K562 (cell line): Measurements from ENCODE around the gene SPRED2. TPM values are rescaled to one million over a fixed set of nuclear protein-coding genes. Genes with fewer than 3 reads are reported as not detected.

Experiments
- ATAC-seq: fragments of 200-7000 bp; cut with Tn5 transposase; 3 replicates; pipeline ENCODE4 v1.9.1; 2020; ENCODE audit warnings: moderate library complexity
- BruUV-seq: library from RNA; stranded (reverse); fragments of 400-500 nt; replicated peaks from 2 replicates; lab custom pipeline; 2021; lab: Mats Ljungman, UMichigan
- CTCF ChIA-PET: fragments of 300-600 bp; formaldehyde crosslinking; extraction: SDS; loops from one replicate; lab custom pipeline; 2021; ENCODE audit warnings: low intra/inter-chr PET ratio; lab: Yijun Ruan, JAX
- POLR2A ChIA-PET: fragments of 300-600, 350-650 bp; sonication (Branson Sonifier 250); formaldehyde crosslinking; extraction: SDS; loops from one replicate; lab custom pipeline; 2021; ENCODE audit warnings: antibody characterized with exemption, inconsistent platforms; lab: Yijun Ruan, JAX
- DNase-seq, 4 experiments: peaks; one replicate each; pipeline versions ENCODE4 v3.0.0 to v3.0.0-alpha.2; 2011 to 2018; ENCODE audit warnings: low spot score in 3 of 4, mixed read lengths in 3 of 4; ENCODE audit errors: extremely low read depth in 1 of 4
- FAIRE-seq: peaks from 2 replicates; lab custom pipeline; 2011; peaks lifted over from hg19 to GRCh38; lab: Jason Lieb, UNC
- H2AFZ ChIP-seq: 2 replicates; pipeline ENCODE4 v1.6.0; 2011; ENCODE audit warnings: low read depth, low read length, control low read depth, inconsistent platforms
- H3K27ac ChIP-seq: fragments of 200-600 bp; 3 replicates; pipeline ENCODE4 v1.8.0; 2011; ENCODE audit warnings: low read depth, mild to moderate bottlenecking, control low read depth, inconsistent platforms, low read length, moderate library complexity, mixed read lengths; ENCODE audit errors: extremely low read depth
- H3K27me3 ChIP-seq, 2 experiments: fragments of 300-600 bp in 1 of 2; 2 replicates in 1 of 2; 3 replicates in 1 of 2; pipeline versions ENCODE4 v1.6.0 to v1.8.0; 2011; ENCODE audit warnings: inconsistent platforms in 2 of 2, low read length in 2 of 2, mild to moderate bottlenecking in 1 of 2, mixed read lengths in 1 of 2, moderate library complexity in 1 of 2; ENCODE audit not compliant: control insufficient read depth in 2 of 2, insufficient read depth in 2 of 2
- H3K36me3 ChIP-seq: fragments of 300-600 bp; 3 replicates; pipeline ENCODE4 v1.8.0; 2011; ENCODE audit warnings: mild to moderate bottlenecking, low read length, inconsistent platforms; ENCODE audit not compliant: control insufficient read depth, insufficient read depth
- H3K4me1 ChIP-seq, 2 experiments: fragments of 200-600 bp in 1 of 2; replicated peaks in 1 of 2; 2 replicates in 1 of 2; 3 replicates in 1 of 2; pipeline versions ENCODE4 v1.5.1 to v1.8.0; 2011; ENCODE audit warnings: inconsistent platforms in 2 of 2, low read length in 2 of 2, mild to moderate bottlenecking in 1 of 2, mixed read lengths in 1 of 2, moderate library complexity in 1 of 2; ENCODE audit not compliant: control insufficient read depth in 2 of 2, insufficient read depth in 2 of 2
- H3K4me2 ChIP-seq: 2 replicates; pipeline ENCODE4 v1.6.1; 2011; ENCODE audit warnings: low read length, control low read depth, inconsistent platforms, mixed read lengths; ENCODE audit not compliant: insufficient read depth
- H3K4me3 ChIP-seq: fragments of 200-600 bp; sonication (generic), shearing (Covaris generic); 2 replicates; pipeline ENCODE4 v1.5.1; 2016; ENCODE audit warnings: control low read depth, inconsistent platforms
- H3K79me2 ChIP-seq: fragments of 200-600 bp; 3 replicates; pipeline ENCODE4 v1.8.0; 2011; ENCODE audit warnings: low read length, inconsistent platforms; ENCODE audit not compliant: control insufficient read depth, insufficient read depth
- H3K9ac ChIP-seq, 2 experiments: 2 replicates each; pipeline versions ENCODE4 v1.6.0 to v1.6.1; 2011; ENCODE audit warnings: low read depth in 2 of 2, low read length in 2 of 2, control low read depth in 1 of 2, inconsistent platforms in 1 of 2, mild to moderate bottlenecking in 1 of 2, mixed read lengths in 1 of 2; ENCODE audit not compliant: insufficient read depth in 1 of 2
- H3K9me1 ChIP-seq: one replicate; pipeline ENCODE4 v1.6.0; 2011; ENCODE audit warnings: inconsistent platforms, mild to moderate bottlenecking, low read length, moderate library complexity; ENCODE audit not compliant: control insufficient read depth, insufficient read depth
- H3K9me3 ChIP-seq: replicated peaks from 2 replicates; pipeline ENCODE4 v1.5.1; 2011; ENCODE audit warnings: low read depth, low read length, inconsistent platforms; ENCODE audit not compliant: control insufficient read depth, insufficient read depth
- H4K20me1 ChIP-seq: replicated peaks from 2 replicates; pipeline ENCODE4 v1.6.1; 2011; ENCODE audit warnings: low read length, inconsistent platforms, mixed read lengths; ENCODE audit not compliant: control insufficient read depth, insufficient read depth
- CHAMP1 ChIP-seq: fragments of 450-650 bp; IDR thresholded peaks from 2 replicates; pipeline ENCODE4 v1.6.1; 2016; ENCODE audit warnings: mild to moderate bottlenecking
- HMBOX1 ChIP-seq: sonication (generic); IDR thresholded peaks from 2 replicates; pipeline ENCODE4 v1.6.1; 2016
- NFXL1 ChIP-seq: fragments of 450-650 bp; formaldehyde crosslinking; IDR thresholded peaks from 2 replicates; pipeline ENCODE4 v1.4.0; 2021; ENCODE audit warnings: mild to moderate bottlenecking
- WGBS: fragments of 100-300 bp; shearing (Covaris generic); methylation state at CpG from one replicate; pipeline ENCODE4 v1.1.6; 2016; ENCODE audit warnings: low coverage, mixed read lengths; ENCODE audit not compliant: insufficient coverage; ENCODE audit errors: missing lambda C conversion rate; 5-methylcytosine and 5-hydroxymethylcytosine counted together
- in situ Hi-C: fragments of 300-500 bp; cut with MboI; formaldehyde crosslinking; loops from 4 replicates; pipeline ENCODE4 v1.15.0; 2018; ENCODE audit warnings: inconsistent platforms, mixed read lengths
- intact Hi-C: fragments of 100-400 bp; cut with micrococcal nuclease; formaldehyde crosslinking; loops from 2 replicates; pipeline ENCODE4 v1.14.2; 2022
- polyA plus RNA-seq, 8 experiments: library from polyadenylated mRNA; depleted of rRNA in 4 of 8; stranded (reverse) in 5 of 8; unstranded in 3 of 8; fragments of >200 nt; fragmentation: Nextera tagmentation in 2 of 8; fragmentation: Illumina TruSeq in 1 of 8; extraction: Ambion mirVana in 2 of 8; extraction: Trizol in 1 of 8; gene quantifications; 2 replicates each; pipeline versions ENCODE4 v1.2.1 to v1.2.3, GENCODE V29; 2011 to 2014; ENCODE audit warnings: inconsistent platforms in 1 of 8, missing spikeins in 1 of 8
- total RNA-seq, 7 experiments: library from RNA; depleted of rRNA in 6 of 7; stranded (reverse); fragments of >200 nt in 6 of 7; fragmentation: Illumina TruSeq in 2 of 7; extraction: Trizol in 2 of 7; gene quantifications; 2 replicates each; pipeline versions ENCODE4 v1.2.1 to v1.2.3, GENCODE V29; 2011 to 2021; ENCODE audit warnings: low replicate concordance in 1 of 7

The SPRED2 gene
- total and polyA plus RNA-seq, 9 of the 15 experiments (the other 6 are each of a cell fraction or from before 2014, with no cell fraction given) = 4.6 to 50.8 (median 14.1) TPM

- 33% methylated on average over 3 of the region's 3 CpGs for WGBS
- no peaks in the 10 kb centered on the region for H3K27me3 ChIP-seq
- H3K9me3 ChIP-seq = no peaks in the 10 kb centered on the region
- H3K79me2 ChIP-seq = peaks cover 98% of the 10 kb centered on the region
- ATAC-seq (no peak), FAIRE-seq (no peak), DNase-seq (no peak)
- no TSS peak for BruUV-seq
- H3K9ac ChIP-seq = no peak overlapping the region
- no peak overlapping the region for H3K4me2 ChIP-seq
- H3K9me1 ChIP-seq = peaks cover 9% of the 10 kb centered on the region
- peaks cover 9 to 73% of the 10 kb centered on the region in 2 experiments; a peak in 4 of 5 replicates for H3K4me1 ChIP-seq
- no peak overlapping the region for H2AFZ ChIP-seq
- ChIA-PET POLR2A (interaction anchor here (0.6 to 1.4 kb wide), 9 partner anchors 8 to 71 kb away, joined by 3 to 5 read pairs (median 3); no protein-coding TSS in a partner anchor), CTCF (no interaction called here)
- intact Hi-C loops (no loop called here), in situ Hi-C loops (no loop called here)
- H3K27ac ChIP-seq = no peak overlapping the region
- peaks cover 46% of the 10 kb centered on the region for H4K20me1 ChIP-seq
- no peak for TF ChIP-seq NFXL1
- no peak for TF ChIP-seq CHAMP1
- TF ChIP-seq HMBOX1 = peak; percentile 53; the same call in 1 of the 2 replicates
- H3K36me3 ChIP-seq = peaks cover 31% of the 10 kb centered on the region
- no peak overlapping the region for H3K4me3 ChIP-seq
Observed at GRCh38 chr2:65374575-65374974, 57.8 kb downstream of the SPRED2 start.
